HG02970 (cell line): ENCODE measurements around the gene DPP8.
"Not testable (repeated sequence)": the region's sequence is repeated elsewhere in the genome, so short reads cannot be mapped to it uniquely, and the experiment has no call there.

Experiments
- ATAC-seq: cut with Tn5 transposase; IDR thresholded peaks from one replicate; pipeline ENCODE4 v1.9.1; 2021; ENCODE audit warnings: mild to moderate bottlenecking, moderate library complexity, moderate number of reproducible peaks; ENCODE audit not compliant: unreplicated experiment, low FRiP score

Gene DPP8

DNA sequence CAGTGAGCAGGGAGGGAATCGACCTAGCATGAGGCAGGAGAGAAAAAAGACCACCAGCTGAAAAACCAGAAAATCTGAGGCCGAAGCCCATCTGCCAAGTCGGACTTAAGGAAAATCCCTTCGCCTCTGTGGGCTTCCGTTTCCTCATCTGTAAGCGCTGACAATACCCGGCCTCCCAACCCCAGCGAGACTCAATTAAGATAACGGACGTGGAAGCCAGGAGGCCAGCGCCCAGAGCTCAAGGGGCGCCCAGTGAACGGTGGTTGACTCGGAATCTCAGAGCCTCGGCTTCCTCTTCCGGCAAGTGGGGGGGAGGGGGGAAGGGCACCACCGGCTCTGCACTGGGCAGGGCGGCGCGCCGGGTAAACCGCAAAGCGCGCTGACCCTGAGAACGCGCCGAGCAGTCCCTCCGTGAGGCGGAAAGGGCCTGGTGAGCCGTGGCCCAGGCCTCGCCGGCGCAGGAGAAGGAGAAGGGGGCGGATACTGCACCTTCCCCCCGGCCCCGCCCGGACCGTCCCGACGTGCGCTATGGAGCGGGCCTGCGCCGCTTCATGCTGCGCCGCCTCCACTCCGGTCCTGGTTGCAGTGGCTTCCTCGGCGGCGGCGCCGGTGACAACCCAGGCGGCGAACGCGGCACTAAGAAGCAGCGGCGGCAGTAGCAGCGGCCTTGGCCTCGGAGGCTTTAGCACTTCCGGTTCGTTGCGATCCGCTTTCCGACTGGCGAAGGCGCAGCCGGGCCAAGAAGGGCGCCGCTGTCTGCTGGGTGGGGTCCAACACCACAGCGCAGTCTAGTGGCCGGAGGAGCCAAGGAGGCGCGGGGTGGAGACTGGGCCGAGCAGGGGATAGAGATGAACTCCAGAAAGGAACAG lies at the start of gene DPP8:
Gene DPP8, minus strand, starts transcription at position 693 of the 869 bp plus-strand sequence. CDS start 5,136 bp downstream, outside the sequence.
- peak; percentile 79 for ATAC-seq

DNA sequence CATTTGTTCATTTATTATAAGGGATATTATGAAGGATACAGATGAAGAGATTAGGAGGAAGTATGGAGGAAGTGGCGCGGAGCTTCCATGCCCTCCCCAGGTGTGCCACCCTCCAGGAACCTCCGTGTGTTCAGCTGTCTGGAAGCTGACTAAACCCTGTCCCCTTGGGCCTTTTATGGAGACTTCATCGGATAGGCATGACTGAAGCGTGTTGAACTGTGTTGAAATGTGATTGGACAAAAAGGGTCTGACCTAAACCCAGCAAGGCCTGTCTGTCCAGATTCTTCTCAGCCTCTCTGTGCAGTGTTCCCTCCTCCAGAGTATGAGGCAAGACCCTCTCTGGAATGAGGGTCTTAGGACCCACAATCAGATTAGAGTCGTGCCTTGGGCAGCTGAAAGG lies 44.4 kb upstream of the DPP8 start:
- no peak for ATAC-seq

DNA sequence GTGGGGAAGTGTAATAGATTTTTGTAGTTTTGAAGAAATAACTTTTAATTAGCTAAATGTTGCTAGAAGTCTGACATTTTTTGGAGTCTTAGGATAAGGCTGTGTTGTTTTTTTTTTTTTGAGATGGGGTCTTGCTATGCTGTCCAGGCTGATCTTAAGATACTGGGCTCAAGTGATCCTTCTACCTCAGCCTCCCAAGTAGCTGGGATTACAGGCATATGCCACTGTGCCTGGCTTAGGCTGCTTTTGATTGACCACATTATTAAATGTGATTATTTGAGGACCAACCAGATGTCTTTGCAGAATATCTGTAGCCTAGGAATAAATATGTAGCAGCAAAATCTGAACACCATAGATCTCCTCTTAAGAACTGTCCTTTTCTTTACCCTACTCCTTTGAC lies 42.5 kb upstream of the DPP8 start:
- ATAC-seq: no peak

DNA sequence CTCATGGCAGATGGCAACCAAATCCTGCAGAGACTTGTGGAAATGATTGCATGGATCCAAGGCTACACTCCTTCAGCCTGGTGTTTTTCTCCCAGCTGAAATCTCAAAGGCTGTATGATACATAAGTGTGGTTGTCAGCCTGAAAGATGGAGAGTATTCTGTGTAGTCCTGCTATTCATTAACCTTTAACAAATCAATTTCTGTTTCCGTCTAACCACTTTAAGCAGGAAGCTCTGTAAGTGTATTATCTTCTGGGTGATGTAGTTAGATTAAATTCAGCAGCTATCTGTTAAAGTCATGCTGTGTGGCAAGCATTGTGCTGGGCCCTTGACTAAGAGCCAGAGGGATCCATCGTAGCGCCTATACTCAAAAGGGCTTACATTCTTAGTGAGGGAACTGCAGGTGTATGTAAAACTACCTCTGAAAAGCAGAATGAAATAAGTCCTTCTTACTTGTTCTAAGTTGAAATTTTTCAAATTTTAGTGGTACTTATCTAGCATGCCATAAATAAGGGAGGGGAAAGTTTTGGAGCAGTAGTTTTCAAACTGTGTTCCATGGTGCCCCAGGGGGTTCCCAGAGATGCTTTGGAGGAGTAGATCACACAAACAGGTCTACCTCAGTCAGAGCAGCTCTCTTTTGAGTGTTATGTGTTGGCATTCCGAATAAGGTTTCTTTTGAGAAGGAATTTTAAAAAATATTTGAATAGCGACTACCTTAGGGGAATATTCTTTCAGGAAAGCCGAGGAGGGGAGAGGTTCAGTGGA lies 41.7 kb upstream of the DPP8 start:
- no peak for ATAC-seq

DNA sequence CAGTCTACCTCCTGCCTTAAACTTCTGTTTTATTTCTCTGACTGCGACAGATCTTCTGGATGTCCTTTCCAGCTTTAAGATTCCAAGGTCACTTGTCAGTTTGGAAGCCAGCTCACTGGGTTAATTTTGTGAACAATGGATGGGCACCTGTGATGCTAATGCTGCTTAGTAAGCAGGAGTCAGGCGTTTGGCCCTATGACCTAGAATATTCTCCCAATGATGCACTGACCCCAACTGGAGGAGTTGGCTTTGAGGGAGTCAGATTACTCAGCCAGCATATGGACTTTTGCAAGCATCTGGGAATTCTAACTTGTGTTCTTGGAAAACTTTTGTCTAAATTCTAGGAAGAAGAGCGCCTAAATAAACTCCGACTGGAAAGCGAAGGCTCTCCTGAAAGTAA lies 40.8 kb upstream of the DPP8 start:
- no peak for ATAC-seq

DNA sequence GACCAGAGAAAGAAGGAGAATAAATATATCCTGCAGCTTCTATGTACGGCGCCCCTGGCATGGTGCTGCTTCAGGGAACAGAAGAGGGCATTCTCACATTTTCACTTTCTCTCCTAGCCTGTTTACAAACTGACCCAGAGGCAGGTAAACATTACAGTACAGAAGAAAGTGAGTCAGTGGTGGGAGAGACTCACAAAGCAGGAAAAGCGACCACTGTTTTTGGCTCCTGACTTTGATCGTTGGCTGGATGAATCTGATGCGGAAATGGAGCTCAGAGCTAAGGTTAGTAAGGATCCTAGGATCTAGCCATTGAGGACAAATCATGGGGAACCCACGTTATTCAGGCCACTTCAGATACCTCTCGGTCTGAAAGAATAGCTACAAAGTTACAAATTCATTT lies 39.1 kb upstream of the DPP8 start:
- no peak for ATAC-seq

DNA sequence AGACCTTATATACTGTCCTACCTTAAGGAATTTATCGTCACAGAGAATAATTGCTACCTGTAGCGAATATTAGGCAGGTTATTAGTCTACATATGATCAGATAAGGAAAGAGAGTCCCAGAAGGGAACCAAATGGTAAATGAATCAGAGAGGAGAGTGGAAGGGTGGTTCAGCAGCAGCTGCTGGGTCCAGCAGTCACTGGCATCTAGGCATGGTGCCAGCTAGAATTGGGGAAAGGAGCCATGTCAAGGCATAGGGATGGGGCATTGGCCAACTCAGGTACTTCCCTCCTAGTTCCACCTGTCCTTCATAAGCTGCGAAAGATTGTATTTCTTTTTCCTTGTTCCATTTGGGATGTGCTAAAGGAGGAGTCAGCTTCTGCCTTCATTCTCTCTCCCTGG lies 36.2 kb upstream of the DPP8 start:
- ATAC-seq: no peak

DNA sequence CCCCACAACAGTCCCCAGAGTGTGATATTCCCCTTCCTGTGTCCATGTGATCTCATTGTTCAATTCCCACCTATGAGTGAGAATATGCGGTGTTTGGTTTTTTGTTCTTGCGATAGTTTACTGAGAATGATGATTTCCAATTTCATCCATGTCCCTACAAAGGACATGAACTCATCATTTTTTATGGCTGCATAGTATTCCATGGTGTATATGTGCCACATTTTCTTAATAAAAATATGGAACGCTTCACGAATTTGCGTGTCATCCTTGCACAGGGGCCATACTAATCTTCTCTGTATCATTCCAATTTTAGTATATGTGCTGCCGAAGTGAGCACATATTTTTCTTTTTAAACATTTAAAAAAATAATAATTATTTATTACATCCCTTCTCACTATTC lies 35.4 kb upstream of the DPP8 start:
- ATAC-seq: not testable (repeated sequence)

DNA sequence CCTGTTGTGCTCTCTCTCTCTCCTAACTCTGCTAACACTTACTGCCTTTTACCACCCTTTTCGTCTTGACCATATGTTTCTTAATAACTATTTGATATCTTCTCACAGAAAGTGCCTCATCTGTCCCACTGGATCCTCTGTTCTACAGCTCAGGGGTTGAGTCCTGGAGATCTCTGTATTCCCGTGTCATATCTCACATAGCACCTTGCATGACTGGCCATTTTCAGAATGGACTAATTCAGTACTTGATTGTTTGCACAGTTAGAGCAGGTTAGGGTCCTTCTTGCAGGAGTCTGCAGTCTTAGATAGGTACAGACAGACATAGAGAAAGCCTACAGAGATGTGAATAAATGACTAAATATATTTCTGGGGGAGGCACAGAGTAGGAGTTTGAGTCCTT lies 33.7 kb upstream of the DPP8 start:
- ATAC-seq: no peak

DNA sequence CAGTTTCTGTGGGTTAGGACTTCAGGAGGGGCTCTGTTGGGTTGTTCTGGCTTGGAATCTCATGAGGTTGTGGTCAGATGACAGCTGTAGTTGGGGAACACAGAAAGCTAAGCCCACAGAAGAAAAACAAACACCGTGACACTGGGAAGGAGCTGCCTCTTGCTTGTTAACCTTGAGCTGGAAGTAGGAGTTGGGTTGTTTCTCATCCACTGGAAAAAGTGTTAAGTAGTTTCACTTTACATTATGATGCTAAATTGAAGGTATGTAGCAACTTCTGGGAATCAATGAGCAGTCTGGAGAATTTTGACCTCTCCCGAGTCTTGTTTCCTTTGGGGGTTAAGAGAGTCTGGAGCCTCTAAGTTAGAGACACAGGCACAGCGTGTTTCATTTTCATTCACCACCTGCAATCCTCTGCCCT lies 33.2 kb upstream of the DPP8 start:
- ATAC-seq: no peak

DNA sequence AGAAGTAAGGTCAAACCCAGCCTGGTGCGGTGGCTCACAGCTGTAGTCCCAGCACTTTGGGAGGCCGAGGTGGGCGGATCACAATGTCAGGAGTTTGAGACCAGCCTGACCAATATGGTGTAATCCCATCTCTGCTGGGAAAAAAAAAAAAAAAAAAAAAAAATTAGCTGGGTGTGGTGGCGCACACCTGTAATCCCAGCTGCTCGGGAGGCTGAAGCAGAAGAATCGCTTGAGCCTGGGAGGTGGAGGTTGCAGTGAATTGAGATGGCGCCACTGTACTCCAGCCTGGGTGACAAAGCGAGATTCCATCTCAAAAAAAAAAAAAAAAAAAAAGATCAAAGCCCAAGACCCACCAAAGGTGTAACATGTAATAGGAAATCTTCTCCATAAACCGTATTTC lies 31.8 kb upstream of the DPP8 start:
- ATAC-seq: not testable (repeated sequence)

DNA sequence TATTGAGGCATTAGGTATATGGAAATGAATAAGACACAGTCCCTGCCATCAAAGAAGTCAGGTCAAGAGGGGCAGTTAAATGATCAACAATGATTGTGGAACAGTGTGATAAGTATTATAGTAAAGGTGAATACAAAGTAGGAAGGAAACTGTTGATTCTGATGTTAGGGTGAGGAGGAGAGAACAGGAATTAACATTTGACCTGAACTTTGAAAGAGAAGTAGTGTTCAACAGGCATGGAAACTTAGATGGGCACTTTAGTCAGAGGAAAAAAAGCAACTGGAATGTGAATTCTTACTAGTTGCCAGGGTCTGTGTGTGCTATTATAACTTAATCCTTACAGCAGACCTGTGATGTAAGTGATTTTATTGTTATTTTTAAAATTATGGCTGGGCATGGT lies 30.4 kb upstream of the DPP8 start:
- ATAC-seq: no peak

DNA sequence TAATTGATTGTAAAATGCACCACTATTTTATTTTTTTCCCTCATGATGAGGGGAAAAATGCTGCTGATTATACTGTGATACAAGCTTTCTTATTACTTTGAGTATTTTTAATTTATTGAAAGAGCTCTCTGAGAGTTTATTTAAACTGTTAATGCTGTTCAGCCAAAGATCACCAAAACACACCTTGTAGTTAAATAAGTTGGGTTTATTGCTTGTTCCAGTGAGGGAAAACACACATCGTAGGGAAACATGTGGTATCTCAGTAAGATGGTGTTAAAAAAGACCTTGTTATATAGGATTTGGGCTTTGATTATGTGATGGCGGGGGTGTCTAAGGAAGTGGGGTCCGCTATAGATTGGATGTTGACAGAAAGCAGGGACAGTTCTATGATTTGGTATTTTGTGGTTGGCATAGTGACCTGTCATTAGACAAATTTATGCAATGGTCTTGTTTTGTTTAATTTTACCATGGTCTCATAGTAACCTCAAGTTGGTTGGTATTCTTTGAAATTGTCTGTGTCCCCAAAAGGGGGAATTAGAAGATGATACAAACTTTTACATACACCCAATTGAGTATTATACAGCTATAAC lies 23.8 kb upstream of the DPP8 start:
- no peak for ATAC-seq

DNA sequence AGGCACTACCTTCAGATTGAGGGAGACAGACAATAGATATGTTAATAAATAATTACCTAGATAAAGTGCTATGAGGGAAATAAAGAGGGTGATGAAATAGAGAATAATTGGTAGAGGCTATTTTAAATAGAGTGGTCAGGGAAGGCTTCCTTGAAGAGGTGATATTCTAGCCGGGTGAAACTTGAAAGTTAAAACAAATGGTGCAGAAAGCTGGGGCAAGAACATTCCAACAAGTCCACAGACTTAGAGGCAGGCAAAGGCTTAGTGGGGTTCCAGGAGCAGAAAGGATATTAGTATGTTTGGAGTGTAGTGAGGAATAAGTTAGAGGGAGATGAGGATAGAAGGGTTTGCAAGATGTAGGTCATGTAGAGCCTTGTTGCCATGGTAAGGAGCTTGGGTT lies 22.8 kb upstream of the DPP8 start:
- no peak for ATAC-seq

DNA sequence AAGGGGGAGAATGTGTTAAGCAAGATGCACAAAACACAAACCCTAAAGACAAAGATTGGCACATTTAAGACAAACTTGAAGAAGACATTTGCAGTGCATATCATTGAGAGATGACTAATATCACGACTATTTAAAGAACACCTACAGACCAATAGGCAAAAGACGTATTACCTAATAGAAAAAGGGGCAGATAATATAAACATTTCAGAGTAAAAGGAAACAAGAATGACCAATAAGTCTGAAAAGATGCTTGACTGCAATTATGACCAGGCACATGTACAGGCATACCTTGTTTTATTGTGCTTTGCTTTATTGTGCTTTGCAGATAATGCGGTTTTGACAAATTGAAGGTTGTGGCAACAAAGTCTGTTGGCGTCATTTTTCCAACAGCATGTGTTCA lies 17.7 kb upstream of the DPP8 start:
- ATAC-seq: no peak

DNA sequence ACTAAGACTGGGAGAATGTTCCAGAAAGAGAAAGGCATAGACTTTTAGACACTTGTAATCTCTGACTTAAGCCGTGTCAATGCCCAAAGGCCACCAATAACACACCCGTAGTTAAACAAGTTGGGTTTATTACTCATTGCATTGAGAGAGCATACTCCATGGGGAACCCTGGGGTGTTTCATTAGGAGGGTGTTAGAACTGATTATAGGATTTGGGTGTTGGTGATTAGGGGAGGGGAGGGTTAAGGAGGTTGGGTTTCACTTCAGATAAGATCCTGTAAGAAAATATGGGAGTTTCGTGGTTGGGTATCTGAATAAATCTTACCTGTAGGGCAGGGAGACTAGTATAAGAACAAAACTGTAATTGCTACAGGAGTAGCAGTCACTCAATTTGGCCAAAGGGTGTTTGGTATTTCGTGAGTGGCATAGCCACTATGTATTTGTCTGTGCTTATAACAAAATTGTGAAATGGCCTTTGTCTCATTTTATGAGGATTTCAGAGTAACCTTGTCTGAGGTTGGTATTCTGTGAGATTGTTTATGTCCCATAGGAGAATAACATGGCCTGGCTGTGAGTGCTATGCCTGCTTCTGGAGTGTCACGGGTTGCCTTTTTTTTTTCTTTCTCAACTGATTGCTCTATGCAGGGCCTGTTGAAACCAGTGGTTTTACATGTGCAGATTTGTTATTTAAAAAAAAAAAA lies 15.7 kb upstream of the DPP8 start:
- ATAC-seq: no peak

DNA sequence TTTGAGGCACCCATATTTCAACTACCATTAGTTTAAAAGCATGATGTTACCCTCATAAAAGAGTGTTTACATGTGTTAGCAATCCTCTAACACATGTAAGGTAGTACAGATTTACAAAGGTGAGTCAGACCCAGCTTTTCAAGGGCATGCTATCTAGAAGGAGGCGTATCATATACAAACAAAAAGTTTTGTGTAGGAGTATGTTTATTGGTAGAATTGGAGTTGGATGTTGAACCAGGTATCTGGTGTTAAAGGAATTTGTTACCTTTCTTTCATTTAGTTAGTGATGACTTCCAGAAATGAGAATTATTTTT lies 15.2 kb upstream of the DPP8 start:
- ATAC-seq: no peak

DNA sequence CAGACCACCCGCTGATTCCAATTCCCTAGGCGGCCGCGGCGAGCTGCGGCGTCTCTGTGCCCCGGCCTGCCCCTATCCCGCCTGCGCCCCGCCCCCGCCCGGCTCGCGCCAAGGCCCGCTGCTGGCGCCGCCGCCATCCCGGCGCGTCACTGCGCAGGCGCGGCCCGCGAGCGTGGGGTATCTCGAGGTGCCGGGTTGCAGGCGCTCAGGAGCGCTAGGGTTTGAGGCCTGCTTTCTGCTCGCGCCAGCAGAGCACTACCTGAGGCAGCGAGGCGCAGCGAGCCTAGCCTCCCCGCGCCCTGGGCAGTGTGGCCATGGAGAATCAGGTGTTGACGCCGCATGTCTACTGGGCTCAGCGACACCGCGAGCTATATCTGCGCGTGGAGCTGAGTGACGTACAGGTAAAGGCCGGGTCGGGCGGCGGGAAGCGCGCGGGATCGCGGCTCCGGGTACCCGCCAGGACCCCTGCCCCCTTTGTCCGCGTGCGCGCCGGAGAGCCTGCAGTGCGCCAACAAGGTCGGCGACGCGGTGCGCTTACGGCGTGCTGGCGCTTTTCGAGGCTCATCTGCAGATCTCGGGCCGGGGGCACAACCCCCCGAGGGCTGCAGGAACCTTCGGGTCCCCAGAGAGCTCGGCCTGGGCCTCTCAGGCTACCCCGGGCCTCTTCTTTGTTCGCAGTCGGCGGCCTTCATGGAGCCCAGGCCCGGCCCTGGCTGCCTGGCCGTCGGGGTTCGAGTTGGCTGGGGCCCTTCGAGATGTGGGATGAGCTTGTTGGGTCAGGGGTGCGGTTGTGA lies 13.0 kb upstream of the DPP8 start, which contains the start of gene HACD3:
Gene HACD3, plus strand, starts transcription at position 146 of the 794 bp plus-strand sequence. Its CDS starts 169 bp downstream, at position 315.
- ATAC-seq: peak; percentile 67

DNA sequence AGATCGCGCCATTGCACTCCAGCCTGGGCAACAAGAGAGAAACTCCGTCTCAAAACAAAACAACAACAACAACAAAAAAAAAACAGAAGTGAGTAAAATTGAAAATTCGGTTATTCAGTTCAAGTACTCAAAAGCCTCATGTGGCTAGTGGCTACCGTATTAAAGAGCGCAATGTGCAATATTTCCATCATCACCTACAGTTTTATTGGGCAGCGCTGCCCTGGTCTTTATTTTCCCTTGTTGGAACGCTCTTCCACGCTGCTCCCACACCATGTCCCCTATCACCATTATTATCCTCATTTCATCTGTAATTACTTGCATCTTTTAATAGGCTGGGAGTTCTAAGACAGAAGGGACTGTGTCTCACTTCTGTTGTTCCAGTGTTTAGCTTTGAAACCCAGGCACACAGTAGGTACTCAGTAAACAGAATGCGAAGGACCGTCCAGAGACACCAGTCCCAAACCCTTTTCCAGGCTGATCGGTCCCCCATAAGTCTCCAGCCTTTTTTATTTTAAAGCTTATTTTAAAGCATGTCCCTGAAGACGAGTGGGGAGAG lies 12.4 kb upstream of the DPP8 start:
- ATAC-seq: no peak
